Karpas-422 (cell line): Measurements from ENCODE around the gene IRF8. TPM values are rescaled to one million over a fixed set of nuclear protein-coding genes. Genes with fewer than 3 reads are reported as not detected.

ENCODE experiments used
- DNase-seq: peaks from one replicate; pipeline ENCODE4 v3.0.0-alpha.2; 2015
- H2AFZ ChIP-seq: fragments of 200-600 bp; sonication (generic); 2 replicates; pipeline ENCODE4 v1.6.1; 2014; ENCODE audit warnings: antibody characterized with exemption, low read length, mixed read lengths
- H3K27ac ChIP-seq: fragments of 200-600 bp; sonication (generic); 2 replicates; pipeline ENCODE4 v1.5.1; 2014; ENCODE audit warnings: mild to moderate bottlenecking, low read length, moderate library complexity
- H3K27me3 ChIP-seq: fragments of 200-600 bp; sonication (generic); 2 replicates; pipeline ENCODE4 v1.6.1; 2014; ENCODE audit warnings: low read length, mixed read lengths
- H3K36me3 ChIP-seq: fragments of 200-600 bp; sonication (generic); 2 replicates; pipeline ENCODE4 v1.6.1; 2014; ENCODE audit warnings: low read length, mixed read lengths; ENCODE audit not compliant: insufficient read depth
- H3K4me1 ChIP-seq: fragments of 200-600 bp; sonication (generic); 2 replicates; pipeline ENCODE4 v1.6.1; 2014; ENCODE audit warnings: mild to moderate bottlenecking, low read length, mixed read lengths
- H3K4me2 ChIP-seq: fragments of 200-600 bp; sonication (generic); 2 replicates; pipeline ENCODE4 v1.6.1; 2014; ENCODE audit warnings: low read length, low read depth, mild to moderate bottlenecking; ENCODE audit not compliant: poor library complexity, severe bottlenecking
- H3K4me3 ChIP-seq: fragments of 200-600 bp; sonication (generic); 2 replicates; pipeline ENCODE4 v1.5.1; 2014; ENCODE audit warnings: mild to moderate bottlenecking, antibody characterized with exemption, low read length, mixed read lengths
- H3K79me2 ChIP-seq: fragments of 200-600 bp; sonication (generic); 2 replicates; pipeline ENCODE4 v1.6.1; 2014; ENCODE audit warnings: mild to moderate bottlenecking, low read length, mixed read lengths
- H3K9ac ChIP-seq: fragments of 200-600 bp; sonication (generic); 2 replicates; pipeline ENCODE4 v1.6.0; 2014; ENCODE audit warnings: low read length
- H3K9me2 ChIP-seq: fragments of 200-600 bp; sonication (generic), shearing (Covaris generic); replicated peaks from 2 replicates; pipeline ENCODE4 v1.6.0; 2014; ENCODE audit warnings: mild to moderate bottlenecking, low read length, moderate library complexity; ENCODE audit not compliant: insufficient read depth
- H3K9me3 ChIP-seq: fragments of 300-700, 200-600 bp; sonication (generic); 2 replicates; pipeline ENCODE4 v1.6.1; 2014; ENCODE audit warnings: low read length, mixed read lengths
- H4K20me1 ChIP-seq: fragments of 200-600 bp; sonication (generic); 2 replicates; pipeline ENCODE4 v1.6.1; 2014; ENCODE audit warnings: mild to moderate bottlenecking, antibody characterized with exemption, low read length, low read depth; ENCODE audit not compliant: insufficient read depth
- total RNA-seq: library from RNA; depleted of rRNA; stranded (reverse); fragments of >200 nt; shearing (Covaris generic); gene quantifications from 2 replicates; pipeline ENCODE4 v1.2.3, GENCODE V29; 2014; ENCODE audit warnings: low replicate concordance

Gene IRF8
- total RNA-seq, 1 experiment from 2014 or later: 285 TPM

DNA sequence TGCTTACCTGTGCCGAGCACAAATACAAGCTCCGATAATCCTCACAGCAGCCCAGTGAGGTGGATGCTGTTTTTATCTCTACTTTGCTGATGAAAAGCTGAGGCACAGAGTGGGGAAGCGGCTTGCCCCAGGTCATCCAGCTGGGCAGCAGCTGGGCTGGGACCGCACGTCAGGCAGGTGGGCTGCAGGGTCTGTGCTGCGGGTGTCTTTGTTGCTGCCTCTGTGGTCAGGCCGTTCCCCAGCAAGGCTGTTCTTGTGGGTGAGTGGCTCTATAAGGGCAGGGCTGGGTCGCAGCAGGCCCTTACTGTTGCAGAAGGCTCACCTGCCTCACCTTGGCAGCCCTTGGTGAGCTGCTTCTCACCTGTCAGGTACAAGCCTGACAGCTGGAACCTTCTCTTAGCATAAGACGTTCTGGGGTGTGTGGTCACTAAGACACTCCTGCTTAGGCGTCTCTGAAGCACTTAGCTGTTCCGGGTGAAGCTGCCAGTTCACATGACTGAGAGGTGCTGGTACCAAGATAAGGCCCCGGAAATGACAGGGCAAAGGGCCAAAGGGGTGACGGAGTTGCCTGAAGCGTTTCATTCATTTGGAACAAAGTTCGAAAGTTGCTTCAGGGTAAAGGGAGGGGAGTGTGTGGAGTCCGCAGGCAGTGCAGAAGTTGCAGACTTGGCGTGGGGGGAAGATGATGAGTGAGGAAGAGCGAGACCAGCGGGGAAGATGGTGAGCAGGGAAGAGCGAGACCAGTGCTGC lies 17.4 kb downstream of the IRF8 start:
- H2AFZ ChIP-seq: no peak overlapping the region
- no peaks in the 10 kb centered on the region for H3K27me3 ChIP-seq
- H3K36me3 ChIP-seq: peaks cover 85% of the 10 kb centered on the region
- H3K27ac ChIP-seq: peak overlapping the region; percentile 40; the same call in 1 of the 2 replicates
- H4K20me1 ChIP-seq: peaks cover 64% of the 10 kb centered on the region
- H3K4me1 ChIP-seq: peaks cover 53% of the 10 kb centered on the region
- DNase-seq: no peak
- H3K9me2 ChIP-seq: no peaks in the 10 kb centered on the region
- H3K9me3 ChIP-seq: no peaks in the 10 kb centered on the region
- no peak overlapping the region for H3K4me2 ChIP-seq
- no peak overlapping the region for H3K9ac ChIP-seq
- peaks cover 17% of the 10 kb centered on the region; the same call in 1 of the 2 replicates for H3K79me2 ChIP-seq
- no peak overlapping the region for H3K4me3 ChIP-seq

DNA sequence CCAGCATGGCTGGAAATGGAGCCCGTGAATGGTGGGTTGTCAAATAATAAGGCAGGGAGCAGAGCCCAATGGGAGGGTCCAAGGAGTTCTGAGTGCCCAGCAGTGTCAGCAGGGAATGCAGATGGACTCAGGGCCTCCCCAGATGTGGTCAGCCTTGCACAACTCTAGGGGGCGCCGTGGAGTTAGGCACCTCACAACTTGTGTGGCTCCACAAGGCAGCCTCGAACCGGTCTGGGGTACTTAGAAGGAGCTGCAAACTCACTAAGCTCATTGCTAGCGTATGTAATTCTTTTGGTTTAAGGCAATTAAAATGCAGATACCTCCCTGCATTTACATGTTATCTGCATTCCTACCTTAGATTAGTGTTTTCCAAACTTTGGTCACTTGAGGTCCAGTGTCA lies 18.1 kb downstream of the IRF8 start:
- Histone ChIP-seq H3K9me2 (no peaks in the 10 kb centered on the region), H3K9ac (no peak overlapping the region), H3K4me2 (no peak overlapping the region), H4K20me1 (peaks cover 64% of the 10 kb centered on the region), H3K27ac (peak overlapping the region; percentile 40; the same call in 1 of the 2 replicates), H3K9me3 (no peaks in the 10 kb centered on the region), H3K4me1 (peaks cover 46% of the 10 kb centered on the region), H3K4me3 (no peak overlapping the region), H3K79me2 (peaks cover 10% of the 10 kb centered on the region; the same call in 1 of the 2 replicates), H2AFZ (no peak overlapping the region), H3K36me3 (peaks cover 85% of the 10 kb centered on the region), H3K27me3 (no peaks in the 10 kb centered on the region)
- DNase-seq: peak; percentile 62

DNA sequence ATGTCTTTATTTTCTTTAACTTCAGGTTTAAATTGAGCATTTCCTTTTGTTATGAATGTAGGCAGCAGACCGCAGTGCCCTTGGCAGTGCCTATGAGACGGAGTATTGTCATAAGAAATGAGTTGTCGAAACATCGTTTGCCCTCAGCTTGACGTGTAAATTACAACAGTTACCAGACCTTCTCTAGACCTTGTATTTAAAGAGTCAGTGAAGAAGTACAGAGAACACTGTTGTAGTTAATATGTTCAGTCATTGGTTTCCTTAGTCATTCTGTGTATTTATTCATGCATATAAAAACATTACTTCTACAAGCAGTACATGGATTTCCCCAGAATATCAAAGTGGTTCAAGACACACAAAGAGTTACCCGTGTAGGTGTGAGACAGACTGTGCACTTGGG lies 19.0 kb downstream of the IRF8 start:
- Histone ChIP-seq H3K79me2 (peaks cover 6% of the 10 kb centered on the region; the same call in 1 of the 2 replicates), H3K4me1 (peaks cover 37% of the 10 kb centered on the region)

DNA sequence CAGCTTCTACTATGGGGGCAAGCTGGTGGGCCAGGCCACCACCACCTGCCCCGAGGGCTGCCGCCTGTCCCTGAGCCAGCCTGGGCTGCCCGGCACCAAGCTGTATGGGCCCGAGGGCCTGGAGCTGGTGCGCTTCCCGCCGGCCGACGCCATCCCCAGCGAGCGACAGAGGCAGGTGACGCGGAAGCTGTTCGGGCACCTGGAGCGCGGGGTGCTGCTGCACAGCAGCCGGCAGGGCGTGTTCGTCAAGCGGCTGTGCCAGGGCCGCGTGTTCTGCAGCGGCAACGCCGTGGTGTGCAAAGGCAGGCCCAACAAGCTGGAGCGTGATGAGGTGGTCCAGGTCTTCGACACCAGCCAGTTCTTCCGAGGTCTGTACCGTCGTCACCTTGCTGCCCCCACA lies 19.5 kb downstream of the IRF8 start:
- Histone ChIP-seq H3K27ac (no peak overlapping the region), H3K27me3 (no peaks in the 10 kb centered on the region), H3K4me1 (peaks cover 32% of the 10 kb centered on the region), H3K9me2 (no peaks in the 10 kb centered on the region), H3K4me2 (no peak overlapping the region), H3K36me3 (peaks cover 73% of the 10 kb centered on the region), H2AFZ (no peak overlapping the region), H3K4me3 (no peak overlapping the region), H3K79me2 (peaks cover 5% of the 10 kb centered on the region; the same call in 1 of the 2 replicates), H4K20me1 (peaks cover 59% of the 10 kb centered on the region), H3K9ac (no peak overlapping the region), H3K9me3 (no peaks in the 10 kb centered on the region)
- DNase-seq: no peak

More for the DNA sequence above, 19.0 kb downstream of the IRF8 start:
- H3K36me3 ChIP-seq: peaks cover 78% of the 10 kb centered on the region
- H3K9me3 ChIP-seq: no peaks in the 10 kb centered on the region
- H3K27me3 ChIP-seq: no peaks in the 10 kb centered on the region
- no peak for DNase-seq
- no peak overlapping the region for H3K4me3 ChIP-seq
- H4K20me1 ChIP-seq: peaks cover 62% of the 10 kb centered on the region
- H3K27ac ChIP-seq: peak overlapping the region; percentile 40; the same call in 1 of the 2 replicates
- no peak overlapping the region for H3K9ac ChIP-seq
- no peak overlapping the region for H3K4me2 ChIP-seq
- no peak overlapping the region for H2AFZ ChIP-seq
- H3K9me2 ChIP-seq: no peaks in the 10 kb centered on the region

DNA sequence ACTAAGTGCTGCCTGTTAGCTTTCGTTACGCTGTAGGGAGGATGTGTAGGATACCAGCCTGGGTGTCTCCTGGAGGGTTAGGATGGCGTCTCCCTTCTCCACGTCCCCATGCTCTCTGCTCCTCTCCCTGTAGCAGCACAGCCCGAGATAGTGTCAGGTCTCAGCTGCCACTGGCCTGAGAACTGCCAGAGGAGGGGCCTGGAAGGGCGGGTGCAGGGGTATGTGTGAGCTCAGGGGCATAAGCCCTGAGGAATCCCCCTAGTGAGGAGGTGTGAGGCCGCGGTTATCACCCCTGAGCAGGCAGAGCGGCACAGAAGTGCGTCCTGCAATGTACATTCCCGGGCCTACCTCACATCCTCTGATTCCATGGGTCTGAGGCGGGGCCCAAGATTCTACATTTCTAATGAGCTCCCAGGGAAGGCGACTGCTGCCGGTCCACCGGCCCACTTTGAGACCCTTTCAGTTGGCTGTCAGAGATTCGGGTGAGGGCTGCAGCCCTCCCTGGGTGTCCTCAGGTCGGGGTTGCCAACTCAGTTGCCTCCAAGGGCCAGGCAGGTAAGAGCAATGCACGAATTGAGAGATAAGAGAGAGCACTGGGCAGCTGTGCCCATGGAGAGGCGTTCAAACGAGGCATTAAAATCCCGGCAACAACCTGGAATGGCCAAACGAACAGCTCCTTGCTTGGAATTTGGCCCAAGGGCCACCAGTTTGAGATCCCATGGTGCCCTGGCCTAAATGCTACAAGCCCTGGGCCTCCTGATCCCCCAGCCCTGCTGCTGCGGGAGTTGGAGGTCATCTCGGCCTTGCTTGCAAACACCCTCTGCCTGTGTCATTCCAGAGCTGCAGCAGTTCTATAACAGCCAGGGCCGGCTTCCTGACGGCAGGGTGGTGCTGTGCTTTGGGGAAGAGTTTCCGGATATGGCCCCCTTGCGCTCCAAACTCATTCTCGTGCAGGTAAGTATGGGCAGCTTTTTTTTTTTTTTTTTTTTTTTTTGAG lies 20.6 kb downstream of the IRF8 start:
- Histone ChIP-seq H4K20me1 (peaks cover 53% of the 10 kb centered on the region), H3K9ac (no peak overlapping the region), H3K4me2 (no peak overlapping the region), H3K9me3 (no peaks in the 10 kb centered on the region), H3K4me1 (peaks cover 20% of the 10 kb centered on the region), H3K9me2 (no peaks in the 10 kb centered on the region), H3K4me3 (no peak overlapping the region), H3K36me3 (peaks cover 62% of the 10 kb centered on the region), H3K27ac (no peak overlapping the region), H3K79me2 (0 out of 2 replicates have a peak, but pooled peaks cover under 1% of the 10 kb centered on the region), H3K27me3 (no peaks in the 10 kb centered on the region), H2AFZ (no peak overlapping the region)
- no peak for DNase-seq

DNA sequence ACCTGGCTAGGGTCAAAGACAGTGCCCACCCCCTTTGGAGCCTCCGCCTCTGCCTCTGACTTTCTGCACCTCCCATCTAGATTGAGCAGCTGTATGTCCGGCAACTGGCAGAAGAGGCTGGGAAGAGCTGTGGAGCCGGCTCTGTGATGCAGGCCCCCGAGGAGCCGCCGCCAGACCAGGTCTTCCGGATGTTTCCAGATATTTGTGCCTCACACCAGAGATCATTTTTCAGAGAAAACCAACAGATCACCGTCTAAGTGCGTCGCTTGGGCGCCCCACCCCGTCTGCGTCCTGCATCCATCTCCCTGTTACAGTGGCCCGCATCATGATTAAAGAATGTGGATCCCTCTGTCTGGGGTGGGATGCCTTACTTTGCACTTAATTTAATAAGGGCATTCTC lies 22.1 kb downstream of the IRF8 start:
- H3K27ac ChIP-seq: 0 out of 2 replicates have a peak overlapping the region, but pooled peaks have one; percentile 58
- H3K4me3 ChIP-seq: no peak overlapping the region
- no peaks in the 10 kb centered on the region for H3K9me3 ChIP-seq
- no peaks in the 10 kb centered on the region for H3K9me2 ChIP-seq
- no peaks in the 10 kb centered on the region for H3K79me2 ChIP-seq
- H3K4me1 ChIP-seq: peaks cover 13% of the 10 kb centered on the region
- DNase-seq: no peak
- H3K27me3 ChIP-seq: no peaks in the 10 kb centered on the region
- peaks cover 47% of the 10 kb centered on the region for H3K36me3 ChIP-seq
- no peak overlapping the region for H2AFZ ChIP-seq
- H3K9ac ChIP-seq: no peak overlapping the region
- peaks cover 38% of the 10 kb centered on the region for H4K20me1 ChIP-seq
- H3K4me2 ChIP-seq: no peak overlapping the region

DNA sequence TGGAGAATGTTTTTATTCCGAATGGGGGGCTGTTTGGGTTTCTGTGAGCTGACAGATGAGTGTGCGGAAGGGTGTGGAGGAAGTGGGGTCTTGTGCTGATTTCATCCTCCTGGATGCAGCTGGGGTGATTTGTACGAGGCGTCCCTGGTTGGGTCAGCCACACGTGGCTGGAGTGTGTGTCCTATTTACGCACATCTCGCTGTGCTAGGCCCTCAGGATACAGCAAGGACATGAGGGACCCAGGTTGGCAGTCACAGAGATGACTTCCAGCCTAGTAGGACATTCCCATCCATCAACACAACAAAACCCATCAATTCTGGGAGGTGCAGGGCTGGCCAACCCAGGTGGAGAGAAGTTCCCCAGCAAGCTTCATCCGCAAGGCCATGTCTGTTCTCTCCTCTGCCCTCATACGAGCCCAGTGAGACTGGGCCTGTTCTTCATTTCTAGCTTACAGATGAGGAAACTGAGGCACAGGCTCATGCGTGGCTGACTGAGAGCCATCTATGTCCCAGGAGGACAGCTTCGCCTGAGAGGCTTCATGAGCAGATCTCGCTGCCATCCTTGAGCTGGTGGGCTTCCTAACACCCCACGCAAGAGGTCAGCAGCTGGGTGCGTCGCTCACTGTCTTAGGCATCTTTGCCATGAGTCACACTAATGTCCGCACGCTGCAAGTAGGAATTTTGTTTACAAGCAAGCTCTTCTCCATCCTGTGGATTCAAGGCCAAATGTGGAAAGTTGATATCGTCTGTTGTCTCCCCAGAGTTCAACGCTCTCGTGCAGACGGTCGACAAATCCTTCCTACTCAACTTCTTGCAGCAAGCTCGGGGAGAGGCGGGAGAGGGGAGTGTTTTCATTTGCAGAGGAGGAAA lies 24.4 kb downstream of the IRF8 start:
- H3K27me3 ChIP-seq: no peaks in the 10 kb centered on the region
- H4K20me1 ChIP-seq: peaks cover 16% of the 10 kb centered on the region
- no peaks in the 10 kb centered on the region for H3K9me3 ChIP-seq
- peak; percentile 63 for DNase-seq
- no peaks in the 10 kb centered on the region for H3K9me2 ChIP-seq
- peaks cover 25% of the 10 kb centered on the region for H3K36me3 ChIP-seq
- peaks cover 22% of the 10 kb centered on the region for H3K4me1 ChIP-seq
- H3K4me2 ChIP-seq: no peak overlapping the region
- no peak overlapping the region for H3K27ac ChIP-seq
- H3K9ac ChIP-seq: no peak overlapping the region
- H2AFZ ChIP-seq: no peak overlapping the region
- H3K79me2 ChIP-seq: no peaks in the 10 kb centered on the region
- H3K4me3 ChIP-seq: no peak overlapping the region
